Stimulated activated CD4-positive, alpha-beta T cell treated with anti-CD3 and anti-CD28 coated beads, Interleukin-15, amount 100 ng/mL, for 24 hours (primary cell): ENCODE data around the gene RHBDL3.
"Not testable (repeated sequence)": the region's sequence is repeated elsewhere in the genome, so short reads cannot be mapped to it uniquely, and the experiment has no call there.

Experiments used
- DNase-seq: peaks from one replicate; pipeline ENCODE4 v3.0.0-alpha.2; 2020

The RHBDL3 gene, protein sequence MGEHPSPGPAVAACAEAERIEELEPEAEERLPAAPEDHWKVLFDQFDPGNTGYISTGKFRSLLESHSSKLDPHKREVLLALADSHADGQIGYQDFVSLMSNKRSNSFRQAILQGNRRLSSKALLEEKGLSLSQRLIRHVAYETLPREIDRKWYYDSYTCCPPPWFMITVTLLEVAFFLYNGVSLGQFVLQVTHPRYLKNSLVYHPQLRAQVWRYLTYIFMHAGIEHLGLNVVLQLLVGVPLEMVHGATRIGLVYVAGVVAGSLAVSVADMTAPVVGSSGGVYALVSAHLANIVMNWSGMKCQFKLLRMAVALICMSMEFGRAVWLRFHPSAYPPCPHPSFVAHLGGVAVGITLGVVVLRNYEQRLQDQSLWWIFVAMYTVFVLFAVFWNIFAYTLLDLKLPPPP

DNA sequence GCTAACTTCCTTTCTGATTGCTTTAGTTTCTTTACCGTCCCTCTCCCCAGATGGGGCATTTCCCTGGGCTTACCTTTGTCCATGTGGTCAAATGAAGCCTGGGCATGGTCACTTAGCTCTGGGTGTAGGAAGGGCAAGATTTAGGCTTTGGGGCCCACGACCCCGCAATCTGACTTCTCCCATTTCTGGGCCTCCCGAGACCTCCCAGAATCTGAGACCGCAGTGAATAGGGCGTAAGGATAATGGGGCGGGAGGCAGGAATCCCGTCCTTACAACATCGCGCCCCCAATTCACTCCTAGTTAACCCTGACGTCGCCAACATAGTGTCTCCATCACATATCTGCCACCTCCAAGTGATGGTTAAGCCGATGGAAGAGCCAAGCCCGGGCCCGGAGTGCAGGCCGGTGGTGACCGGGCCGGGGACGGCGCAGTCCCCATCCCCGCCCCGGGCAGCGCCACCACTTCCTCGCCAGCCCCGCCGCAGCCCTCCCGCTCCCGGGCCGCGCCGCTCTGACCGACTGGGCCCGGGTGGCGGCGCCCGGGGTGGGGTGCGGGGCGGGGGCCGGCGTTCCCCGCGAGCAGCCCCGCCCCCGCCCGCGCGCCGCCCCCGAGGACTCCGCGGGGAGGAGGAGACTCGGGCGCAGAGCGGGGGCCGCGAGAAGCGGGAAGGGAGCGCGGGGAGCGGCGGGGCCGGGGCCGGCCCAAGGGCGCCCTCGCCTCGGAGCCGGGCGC is at the start of gene RHBDL3:
Gene RHBDL3 (plus strand): TSS at position 641 of the 732 bp plus-strand sequence. CDS start 358 bp downstream, outside the sequence.
- peak; percentile 27 for DNase-seq

DNA sequence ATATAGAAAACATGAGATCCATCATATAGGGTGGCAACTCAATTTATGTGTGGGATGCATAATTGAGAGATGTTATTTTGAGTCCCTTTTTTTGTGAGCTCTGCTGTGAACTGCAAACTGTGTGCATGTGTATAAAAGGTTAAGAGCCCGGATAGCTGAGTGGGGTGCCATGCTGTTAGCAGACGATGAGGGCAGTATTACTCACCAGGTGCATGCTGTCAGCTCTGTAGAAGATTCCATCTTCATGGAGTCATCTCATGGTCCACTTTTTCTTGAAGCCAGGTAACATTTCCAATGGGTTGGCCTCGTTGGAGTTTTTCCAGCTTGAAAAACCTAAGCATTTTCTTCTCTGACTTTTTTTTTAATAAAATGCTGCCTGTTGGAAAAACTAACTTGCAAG is 43.0 kb upstream of the RHBDL3 start:
- DNase-seq, result no peak

DNA sequence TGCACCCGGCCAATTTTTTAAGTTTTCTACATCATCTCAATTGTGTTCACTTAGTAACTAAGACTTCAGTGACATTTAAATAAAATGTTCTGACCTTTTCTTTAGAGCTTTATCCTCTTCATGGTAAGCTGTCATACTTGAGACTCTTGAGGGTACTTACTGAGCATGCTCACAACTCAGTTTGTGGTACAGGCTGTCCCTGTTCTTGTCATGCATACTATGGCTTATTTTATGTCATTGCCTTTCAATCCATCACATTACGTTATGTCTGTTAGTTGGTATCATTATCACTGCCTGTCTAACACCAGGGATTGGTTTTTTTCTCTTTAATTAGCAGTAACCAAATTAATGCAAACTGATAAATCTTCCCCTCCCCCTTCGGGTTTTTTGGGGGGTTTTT is 41.9 kb upstream of the RHBDL3 start:
- no peak for DNase-seq

DNA sequence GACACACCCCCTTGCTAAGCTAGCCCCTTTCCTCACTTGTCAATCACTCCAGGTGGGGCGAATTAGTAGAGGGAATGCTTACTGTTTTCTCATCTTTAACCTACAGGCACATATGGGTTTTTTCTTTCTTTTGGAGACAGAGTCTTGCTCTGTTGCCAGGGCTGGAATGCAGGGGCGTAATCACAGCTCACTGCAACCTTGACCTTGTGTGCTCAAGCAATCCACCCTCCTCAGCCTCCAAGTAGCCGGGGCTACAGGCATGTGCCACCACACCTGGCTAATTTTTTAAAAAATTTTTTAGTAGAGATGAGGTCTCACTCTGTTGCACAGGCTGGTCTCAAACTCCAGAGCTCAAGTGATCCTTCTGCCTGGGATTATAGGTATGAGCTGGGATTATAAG is 38.7 kb upstream of the RHBDL3 start:
- no peak for DNase-seq

DNA sequence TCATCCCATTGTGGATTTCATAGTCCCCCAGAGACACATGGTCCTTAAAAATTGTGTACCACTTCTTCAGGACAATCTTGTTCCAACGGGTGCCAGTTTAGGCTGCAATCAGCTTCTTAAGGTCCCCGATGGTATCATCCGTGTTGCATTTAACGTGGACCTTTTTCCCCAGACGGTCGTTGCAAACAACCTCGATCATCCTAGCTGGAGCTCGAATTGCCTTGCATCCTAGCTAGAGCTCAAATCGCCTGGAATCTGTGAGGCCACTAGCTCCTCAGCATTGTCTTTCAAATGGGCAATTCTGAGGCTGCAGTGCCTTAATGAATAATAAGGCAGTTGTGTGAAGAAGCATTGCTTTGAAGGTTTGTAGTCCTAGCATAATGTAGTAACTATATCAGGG is 37.7 kb upstream of the RHBDL3 start:
- no peak for DNase-seq

DNA sequence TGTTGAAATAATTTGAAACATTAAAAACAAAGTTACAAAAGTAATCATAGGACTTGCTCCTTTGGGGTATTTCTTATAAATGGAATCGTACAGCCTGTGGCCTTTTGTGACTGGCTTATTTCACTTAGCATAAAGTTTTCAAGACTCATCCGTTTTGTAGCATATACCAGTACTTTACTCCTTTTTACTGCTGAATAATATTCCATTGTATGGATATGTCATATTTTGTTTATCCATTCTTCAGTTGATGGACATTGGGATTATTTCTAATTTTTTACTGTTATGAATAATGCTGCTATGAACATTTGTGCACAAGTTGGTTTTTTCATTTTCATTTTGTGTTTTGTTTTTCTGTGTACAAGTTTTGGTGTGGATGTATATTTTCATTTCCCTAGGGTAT is 30.0 kb upstream of the RHBDL3 start:
- no peak for DNase-seq

DNA sequence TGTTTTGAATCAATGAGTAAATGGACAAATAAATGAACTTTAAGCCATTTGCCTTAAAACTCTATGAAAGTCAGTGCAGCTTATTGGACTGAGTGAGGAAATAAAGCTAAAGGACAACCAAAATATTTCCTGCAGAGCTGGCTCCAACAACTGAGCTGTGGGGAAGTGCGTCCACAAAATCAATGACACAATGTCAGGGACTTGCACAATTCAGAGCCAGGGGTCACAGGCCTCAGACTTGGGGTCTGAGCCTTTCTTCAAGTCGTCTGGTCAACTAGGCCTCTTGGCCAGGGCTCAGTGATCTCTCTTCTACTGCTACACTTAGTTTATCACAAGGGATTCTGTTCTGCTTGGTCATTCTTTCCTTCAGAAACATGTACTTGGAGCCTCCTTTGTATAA is 26.2 kb upstream of the RHBDL3 start:
- DNase-seq, result no peak

DNA sequence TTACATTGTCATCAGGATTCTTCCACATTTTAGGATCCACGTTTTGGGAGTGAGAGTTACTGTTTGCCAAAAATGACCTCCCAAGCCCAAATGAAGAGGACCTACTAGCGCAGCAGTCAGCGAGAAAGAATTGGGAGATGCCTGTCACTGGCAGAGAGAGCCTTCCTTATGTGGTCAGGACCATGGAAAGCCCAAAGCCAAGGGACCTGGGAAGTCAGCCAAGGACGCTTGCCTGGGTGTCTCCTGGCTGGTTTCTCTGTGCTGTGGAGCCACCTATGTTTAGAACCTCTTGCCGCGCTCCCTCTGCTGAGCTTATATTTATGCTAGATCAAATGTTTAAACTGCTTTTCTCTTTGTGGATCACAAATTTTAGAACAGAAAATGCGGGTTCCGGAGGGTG is 24.9 kb upstream of the RHBDL3 start:
- DNase-seq, result no peak

DNA sequence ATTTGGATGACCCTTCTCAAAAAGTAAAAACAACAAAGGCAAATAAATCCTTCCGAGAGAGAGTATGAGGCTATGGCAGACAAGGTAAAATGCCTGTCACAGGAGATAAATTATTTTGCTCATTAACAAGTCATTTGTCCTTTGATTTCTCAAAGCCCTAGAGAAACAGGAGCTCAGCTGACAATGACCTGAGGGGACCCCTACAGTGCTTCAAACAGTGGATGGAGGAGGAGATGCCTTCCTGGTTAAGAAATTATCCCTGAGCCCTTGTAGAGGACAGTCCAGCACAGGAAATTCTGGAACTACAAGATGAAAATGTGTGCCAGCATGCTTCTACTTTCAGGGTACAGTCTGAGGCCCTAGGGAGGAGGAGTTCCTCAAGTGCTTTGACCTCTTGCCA is 24.0 kb upstream of the RHBDL3 start:
- DNase-seq, result no peak

DNA sequence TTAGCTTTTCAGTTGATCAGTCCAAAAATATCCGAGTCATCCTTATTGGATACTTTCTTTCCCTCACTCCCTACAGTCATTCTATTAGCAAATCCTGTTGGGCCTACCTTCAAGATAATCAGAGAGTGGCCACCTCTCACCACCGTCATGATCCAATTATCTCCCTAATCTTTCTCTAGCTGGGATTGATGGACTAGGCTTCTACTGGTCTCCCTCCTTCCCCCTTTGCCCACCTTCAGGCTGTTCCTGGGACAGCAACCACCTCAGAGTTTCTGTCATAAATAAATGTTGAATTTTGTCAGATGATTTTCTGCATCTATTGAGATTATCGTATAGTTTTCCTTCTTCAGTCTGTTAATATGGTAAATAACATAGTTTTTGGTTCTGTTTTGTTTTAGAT is 16.2 kb upstream of the RHBDL3 start:
- DNase-seq, result no peak

DNA sequence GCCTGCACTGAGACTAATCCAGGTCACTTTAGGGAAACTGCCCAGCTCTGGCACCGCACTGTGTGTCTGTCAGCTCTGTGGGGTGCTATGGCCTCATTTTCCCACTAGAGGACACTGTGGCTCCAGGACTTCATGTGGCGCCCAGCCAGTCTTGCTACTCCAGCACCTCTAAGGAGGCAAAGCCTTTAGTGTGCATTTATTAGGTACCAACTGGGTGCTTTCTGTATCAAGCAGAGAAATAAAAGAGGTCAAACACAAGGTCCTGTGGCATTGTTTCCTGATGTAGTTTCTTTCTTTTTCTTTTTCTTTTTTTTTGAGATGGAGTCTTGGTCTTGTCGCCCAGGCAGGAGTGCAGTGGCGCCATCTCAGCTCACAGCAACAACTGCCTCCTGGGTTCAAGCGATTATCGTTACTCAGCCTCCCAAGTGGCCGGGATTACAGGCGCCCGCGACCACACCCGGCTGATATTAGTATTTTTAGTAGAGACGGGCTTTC is 12.5 kb upstream of the RHBDL3 start:
- peak; percentile 81 for DNase-seq

DNA sequence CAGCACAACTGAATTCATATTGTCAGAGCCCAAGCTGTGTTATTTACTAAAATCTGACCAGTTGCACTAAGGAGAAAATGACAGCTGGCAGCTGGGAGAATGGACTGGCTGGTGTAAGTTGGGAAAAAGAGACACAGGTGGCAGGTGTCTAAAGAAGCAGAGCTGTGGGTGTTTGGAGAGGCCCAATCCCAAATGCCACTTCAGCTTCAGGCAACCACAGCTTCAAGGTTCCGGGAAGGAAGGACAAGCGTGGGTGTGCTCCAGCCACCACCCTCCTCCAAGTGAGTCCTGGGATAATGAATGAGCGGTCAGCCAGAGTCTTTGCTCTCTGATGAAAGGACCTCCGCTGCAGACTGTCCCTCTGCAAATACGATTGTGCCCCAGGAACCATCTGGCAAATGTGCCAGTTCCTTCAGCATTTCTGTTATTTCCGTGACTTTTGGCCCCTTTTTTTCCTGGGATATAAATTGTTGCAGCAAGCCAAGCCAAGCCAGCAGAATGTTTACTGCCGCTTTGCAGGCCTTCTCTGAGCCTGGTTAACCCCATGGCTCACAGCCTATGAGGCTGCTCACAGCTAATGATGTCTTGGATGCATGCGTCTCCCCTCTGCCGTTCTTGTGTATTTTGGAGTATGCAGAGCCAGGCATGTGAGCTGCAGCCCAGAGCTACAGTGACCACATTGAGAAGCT is 9.5 kb upstream of the RHBDL3 start:
- no peak for DNase-seq

DNA sequence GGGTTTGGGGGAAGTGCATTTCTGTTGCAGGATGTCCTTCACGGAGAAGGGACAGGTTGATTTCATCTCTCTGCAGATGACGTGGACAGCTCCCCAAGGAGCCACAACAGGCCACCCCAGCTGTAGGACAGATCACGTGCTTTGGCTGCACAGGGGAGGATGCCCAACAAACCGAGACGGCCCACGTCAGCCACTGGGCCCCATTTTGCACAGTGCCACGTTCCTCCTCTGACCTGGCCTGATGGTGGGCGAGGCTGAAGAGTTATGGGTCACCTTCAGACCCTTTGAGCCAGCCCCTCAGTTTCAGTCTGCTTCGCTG is 9.0 kb upstream of the RHBDL3 start:
- DNase-seq, result no peak

DNA sequence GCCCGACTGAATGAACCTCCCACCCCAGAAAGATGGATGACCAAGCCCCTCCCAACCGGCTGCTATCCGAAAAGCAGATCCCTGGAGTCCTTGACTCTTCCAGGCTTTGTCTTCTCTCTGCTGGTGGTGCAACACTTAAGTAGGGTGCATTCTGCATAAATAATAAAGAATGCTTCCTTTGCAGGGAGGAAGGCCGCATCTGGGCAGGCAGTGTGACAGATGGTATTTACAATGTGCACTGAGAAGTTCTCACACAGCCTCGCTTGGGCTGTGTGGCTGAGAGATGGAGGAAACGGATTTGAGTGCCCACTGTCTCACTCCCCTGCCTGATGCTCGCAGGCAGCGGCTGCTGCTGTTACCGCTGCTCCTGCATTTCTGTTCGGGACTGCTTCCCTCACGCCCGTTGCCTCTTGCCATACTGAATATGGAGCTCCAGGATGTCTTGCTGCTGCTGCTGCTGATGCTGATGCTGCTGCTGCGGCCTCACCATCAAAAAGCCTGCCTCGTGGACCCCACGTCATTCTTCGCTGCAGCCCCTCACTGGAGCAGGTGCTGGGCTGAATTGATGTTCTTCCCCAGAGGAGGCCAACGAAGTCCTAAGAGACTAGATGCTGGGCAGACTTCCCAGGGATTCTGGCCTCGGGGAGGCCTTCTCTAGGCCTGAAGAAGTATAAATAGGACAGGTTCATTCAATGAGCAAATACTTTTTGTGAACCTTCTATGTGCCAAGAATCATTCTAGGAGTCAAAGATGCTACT is 7.1 kb upstream of the RHBDL3 start:
- no peak for DNase-seq

DNA sequence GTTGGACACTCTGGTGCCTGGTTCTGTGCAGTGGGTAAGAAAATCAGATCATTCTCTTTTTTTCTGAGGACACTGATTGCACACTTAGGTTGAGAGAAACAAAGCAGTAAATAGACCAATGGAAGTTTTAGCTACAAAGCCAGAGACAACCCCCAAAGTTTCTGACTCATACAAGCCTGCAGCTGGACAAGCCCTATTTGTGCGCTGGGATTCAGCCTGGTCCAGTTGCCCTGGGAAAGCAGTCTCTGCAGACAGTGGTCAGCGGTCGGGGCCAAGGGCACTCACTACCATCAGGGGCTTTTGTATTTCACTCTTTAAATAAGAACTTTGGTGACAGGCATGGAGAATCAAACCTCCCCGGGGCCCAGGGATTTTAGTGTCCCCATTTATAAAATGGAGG is 6.0 kb upstream of the RHBDL3 start:
- DNase-seq, result no peak

DNA sequence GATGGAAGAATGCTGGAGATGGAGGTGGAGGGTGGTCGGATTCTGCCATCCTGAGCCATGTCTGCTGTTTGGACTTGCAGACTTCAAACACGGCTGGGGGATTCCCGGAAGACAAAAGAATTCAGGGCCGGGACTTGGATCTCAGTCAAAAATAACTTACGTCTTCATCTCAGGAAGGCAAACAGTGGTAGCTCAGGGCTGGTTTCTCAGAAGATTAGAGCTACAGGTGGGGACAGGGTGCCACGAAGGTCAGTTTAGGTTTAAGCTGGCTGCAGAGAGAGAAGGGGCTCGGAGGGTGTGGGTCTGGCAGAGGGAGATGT is 4.3 kb upstream of the RHBDL3 start:
- DNase-seq, result no peak

DNA sequence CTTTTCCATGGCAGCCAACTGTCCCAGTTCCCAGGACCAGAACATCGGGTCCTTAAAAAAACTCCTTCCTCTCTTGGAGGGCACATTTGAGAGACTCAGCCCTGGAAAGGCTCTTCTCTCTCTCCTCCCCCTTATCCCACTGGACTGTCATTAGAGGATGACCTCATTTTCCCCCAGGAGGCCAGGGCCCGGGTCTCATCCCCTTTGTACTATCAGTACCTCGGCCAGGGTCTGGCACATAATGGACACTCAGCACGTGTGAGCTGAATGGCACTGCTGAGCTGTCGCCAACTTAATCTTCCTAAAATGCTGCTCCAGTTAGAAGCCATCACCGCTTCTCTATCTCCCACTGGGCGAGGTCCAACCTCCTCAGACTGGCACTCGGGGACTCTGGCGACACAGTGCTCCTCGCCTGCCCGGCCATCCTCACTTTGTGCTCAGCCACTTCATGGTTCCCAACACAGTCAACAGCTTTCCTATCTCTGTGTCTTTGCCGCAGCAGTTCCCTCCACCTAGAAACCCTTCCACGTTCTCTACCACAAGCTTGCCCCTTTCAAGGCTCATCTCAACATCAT is 3.6 kb upstream of the RHBDL3 start:
- DNase-seq, result no peak

DNA sequence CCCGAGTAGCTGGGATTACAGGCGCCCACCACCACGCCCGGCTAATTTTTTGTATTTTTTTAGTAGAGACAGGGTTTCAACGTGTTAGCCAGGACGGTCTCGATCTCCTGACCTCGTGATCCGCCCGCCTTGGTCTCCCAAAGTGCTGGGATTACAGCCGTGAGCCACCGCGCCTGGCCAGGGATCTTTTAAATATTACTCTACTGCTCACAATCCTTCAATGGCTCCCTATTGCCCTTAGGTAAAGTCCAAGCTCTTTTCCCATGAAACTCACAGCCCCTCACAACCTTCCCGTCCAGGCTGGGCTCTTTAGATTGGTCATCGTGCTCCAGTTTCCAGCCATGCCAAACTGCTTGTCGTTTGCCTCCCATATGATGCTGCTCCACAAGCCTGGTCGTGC is 2.1 kb upstream of the RHBDL3 start:
- not testable (repeated sequence) for DNase-seq

DNA sequence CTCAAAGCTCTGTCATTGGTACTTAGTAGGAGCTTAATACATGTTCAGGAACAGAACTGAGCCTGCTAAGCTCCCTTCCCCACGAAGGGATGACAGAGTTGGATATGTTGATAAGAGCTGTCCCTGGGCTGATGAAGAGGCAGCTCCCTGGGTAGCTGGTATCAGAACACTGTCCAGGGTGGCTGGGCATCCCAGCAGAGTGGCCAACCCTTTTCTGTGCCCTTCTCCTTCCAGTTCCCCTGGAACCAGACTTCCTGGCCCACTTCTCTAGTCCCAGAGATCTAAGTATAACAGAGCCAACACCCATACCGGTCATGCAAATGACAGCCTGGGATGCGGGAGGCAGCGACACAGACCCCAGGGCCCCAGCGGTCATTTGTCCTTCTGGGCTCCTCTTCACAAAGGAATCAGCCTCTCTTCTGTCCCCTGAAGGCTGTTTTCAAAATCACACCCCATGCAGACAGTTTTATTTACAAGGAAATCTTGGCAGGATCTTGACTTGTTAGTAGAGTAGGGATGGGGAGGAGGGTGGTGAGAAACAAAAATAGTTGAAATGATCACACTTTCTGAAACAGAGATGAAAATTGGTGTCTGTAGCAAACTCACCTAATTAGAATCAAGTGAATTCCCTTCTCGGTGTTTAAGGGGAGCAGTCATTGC is 1.4 kb upstream of the RHBDL3 start:
- no peak for DNase-seq

DNA sequence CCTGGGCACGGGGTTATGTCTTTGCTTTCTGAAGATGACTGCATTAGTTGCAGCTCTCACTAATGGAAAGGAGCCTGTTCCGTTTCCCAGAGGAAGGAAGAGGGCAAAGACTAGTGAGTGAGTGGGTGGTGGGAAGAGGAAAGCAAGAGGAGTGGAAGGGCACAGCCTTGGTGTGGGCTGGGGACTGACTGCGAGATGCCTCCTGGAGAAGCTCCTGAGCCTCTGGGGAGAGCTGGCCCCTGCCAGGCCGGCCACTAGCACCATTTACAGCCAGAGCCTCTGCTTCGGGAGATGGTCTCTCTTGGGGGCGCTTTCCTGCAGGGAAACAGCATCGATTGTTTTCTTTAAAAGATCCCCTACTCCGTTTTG is 825 bp upstream of the RHBDL3 start:
- DNase-seq, result no peak

DNA sequence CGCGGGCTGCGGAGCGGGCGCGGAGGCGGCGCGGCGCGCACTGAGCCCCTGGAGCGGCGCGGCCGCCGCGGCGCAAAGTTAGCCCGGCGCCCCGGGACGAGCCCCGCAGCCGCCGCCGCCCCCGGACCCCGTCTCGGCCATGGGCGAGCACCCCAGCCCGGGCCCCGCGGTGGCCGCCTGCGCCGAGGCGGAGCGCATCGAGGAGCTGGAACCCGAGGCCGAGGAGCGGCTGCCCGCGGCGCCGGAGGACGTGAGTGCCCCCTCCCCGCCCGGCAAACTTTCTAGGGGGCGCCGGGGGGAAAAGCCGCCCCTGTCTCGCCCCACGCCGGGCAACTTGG is 388 bp downstream of the RHBDL3 start:
- DNase-seq, result no peak
